Body of pancreas (tissue), 4 donors: Measurements from ENCODE around the gene MS4A7. TPM values are rescaled to one million over a fixed set of nuclear protein-coding genes. Genes with fewer than 3 reads are reported as not detected.

Source experiments
- ATAC-seq: fragments of 150-250 bp; one replicate; pipeline ENCODE4 v1.9.1; 2016
- DNase-seq, 4 donors: peaks; one replicate each; pipeline ENCODE4 v3.0.0-alpha.2; 2019
- H3K27ac ChIP-seq, 4 donors: fragments of 200-600 bp; sonication (generic); 1 replicate in 3 of 4; 2 replicates in 1 of 4; pipeline versions ENCODE4 v1.5.1 to v1.6.1; 2016 to 2019; ENCODE audit warnings: mild to moderate bottlenecking in 1 of 4, mixed read lengths in 1 of 4, moderate library complexity in 1 of 4
- H3K27me3 ChIP-seq, 2 donors: fragments of 200-600 bp; sonication (generic); one replicate each; pipeline ENCODE4 v1.6.0; 2016; ENCODE audit warnings: mild to moderate bottlenecking in 1 of 2
- H3K36me3 ChIP-seq, 2 donors: fragments of 200-600 bp; sonication (generic); replicated peaks in 1 of 2; 2 replicates each; pipeline ENCODE4 v1.5.1; 2016; ENCODE audit warnings: low read depth in 2 of 2; ENCODE audit not compliant: insufficient read depth in 1 of 2
- H3K4me1 ChIP-seq: fragments of 200-600 bp; sonication (generic); one replicate; pipeline ENCODE4 v1.6.0; 2016
- H3K4me3 ChIP-seq, 2 donors: fragments of 200-600 bp; sonication (generic); 1 replicate in 1 of 2; 2 replicates in 1 of 2; pipeline ENCODE4 v1.5.1; 2016 to 2019
- H3K9me3 ChIP-seq, 3 donors: fragments of 200-600 bp; sonication (generic); 1 replicate in 2 of 3; 2 replicates in 1 of 3; pipeline ENCODE4 v1.5.1; 2016
- POLR2A ChIP-seq, 3 donors: fragments of 450-650 bp; IDR thresholded peaks; one replicate each; pipeline ENCODE4 v1.6.1; 2016; ENCODE audit warnings: antibody characterized with exemption in 3 of 3, mild to moderate bottlenecking in 2 of 3
- WGBS, 2 donors: methylation state at CpG; one replicate each; pipeline ENCODE4 v1.1.5; 2017; 5-methylcytosine and 5-hydroxymethylcytosine counted together
- intact Hi-C: fragments of 100-400 bp; cut with DNase I; formaldehyde crosslinking; loops from one replicate; pipeline ENCODE4 v1.15.1; 2023
- total RNA-seq, 2 donors: library from RNA; depleted of rRNA; stranded (reverse); fragments of >200 nt; gene quantifications; one replicate each; pipeline ENCODE4 v1.1.0, GENCODE V29; 2016
- TF ChIP-seq, protein P1 (sequence below), 7 experiments: fragments of 450-650 bp in 4 of 7; fragments of 200-600 bp in 3 of 7; sonication (generic) in 3 of 7; IDR thresholded peaks; one replicate each; pipeline ENCODE4 v1.5.1; 2016 to 2019; ENCODE audit warnings: antibody characterized with exemption in 7 of 7

Gene MS4A7
- total RNA-seq, 2 donors from 2014 or later: 9.2 to 10.9 TPM

GRCh38 chr11:60390419-60390818 lies 12.1 kb downstream of the MS4A7 start:
- intact Hi-C loops: no loop called here
- Histone ChIP-seq H3K4me1 (no peaks in the 10 kb centered on the region), H3K4me3 (no peak overlapping the region), H3K27me3 (no peaks in the 10 kb centered on the region), H3K27ac (no peak overlapping the region), H3K36me3 (no peaks in the 10 kb centered on the region), H3K9me3 (no peaks in the 10 kb centered on the region)
- no peak for ATAC-seq
- no peak for DNase-seq
- TF ChIP-seq POLR2A (IDR thresholded peaks at IDR 0.05): no peak
- TF ChIP-seq, protein P1, sequence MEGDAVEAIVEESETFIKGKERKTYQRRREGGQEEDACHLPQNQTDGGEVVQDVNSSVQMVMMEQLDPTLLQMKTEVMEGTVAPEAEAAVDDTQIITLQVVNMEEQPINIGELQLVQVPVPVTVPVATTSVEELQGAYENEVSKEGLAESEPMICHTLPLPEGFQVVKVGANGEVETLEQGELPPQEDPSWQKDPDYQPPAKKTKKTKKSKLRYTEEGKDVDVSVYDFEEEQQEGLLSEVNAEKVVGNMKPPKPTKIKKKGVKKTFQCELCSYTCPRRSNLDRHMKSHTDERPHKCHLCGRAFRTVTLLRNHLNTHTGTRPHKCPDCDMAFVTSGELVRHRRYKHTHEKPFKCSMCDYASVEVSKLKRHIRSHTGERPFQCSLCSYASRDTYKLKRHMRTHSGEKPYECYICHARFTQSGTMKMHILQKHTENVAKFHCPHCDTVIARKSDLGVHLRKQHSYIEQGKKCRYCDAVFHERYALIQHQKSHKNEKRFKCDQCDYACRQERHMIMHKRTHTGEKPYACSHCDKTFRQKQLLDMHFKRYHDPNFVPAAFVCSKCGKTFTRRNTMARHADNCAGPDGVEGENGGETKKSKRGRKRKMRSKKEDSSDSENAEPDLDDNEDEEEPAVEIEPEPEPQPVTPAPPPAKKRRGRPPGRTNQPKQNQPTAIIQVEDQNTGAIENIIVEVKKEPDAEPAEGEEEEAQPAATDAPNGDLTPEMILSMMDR (IDR thresholded peaks at IDR 0.05): no peak

DNA sequence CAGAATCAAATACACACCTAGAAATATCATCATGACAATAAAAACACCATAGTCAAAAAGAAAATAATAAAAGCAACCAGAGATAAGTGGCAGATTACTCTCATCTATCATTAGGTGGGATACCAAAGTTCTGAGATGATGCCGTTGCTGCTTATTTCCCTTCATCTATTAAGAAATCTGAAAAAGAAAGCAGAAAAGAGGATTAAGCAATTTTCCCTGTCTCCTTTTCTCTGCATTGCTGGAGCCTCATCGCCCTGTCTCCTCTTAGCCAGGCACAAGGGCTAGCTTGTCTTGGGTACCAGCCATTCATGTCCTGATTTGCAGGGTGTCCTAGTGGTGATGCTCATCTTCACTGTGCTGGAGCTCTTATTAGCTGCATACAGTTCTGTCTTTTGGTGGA lies 14.0 kb downstream of the MS4A7 start:
- no peak for TF ChIP-seq POLR2A (IDR thresholded peaks at IDR 0.05)
- TF ChIP-seq, protein P1 (IDR thresholded peaks at IDR 0.05): no peak
- Histone ChIP-seq H3K4me1 (no peaks in the 10 kb centered on the region), H3K27ac (no peak overlapping the region), H3K9me3 (no peaks in the 10 kb centered on the region), H3K36me3 (no peaks in the 10 kb centered on the region), H3K4me3 (no peak overlapping the region), H3K27me3 (no peaks in the 10 kb centered on the region)
- no peak for ATAC-seq
- 62 to 86% methylated on average over 2 of the region's 2 CpGs for WGBS, 2 donors
- no peak for DNase-seq
- intact Hi-C loops: no loop called here

GRCh38 chr11:60393016-60393415 lies 14.7 kb downstream of the MS4A7 start:
- Histone ChIP-seq H3K27ac (no peak overlapping the region), H3K9me3 (no peaks in the 10 kb centered on the region), H3K36me3 (no peaks in the 10 kb centered on the region), H3K27me3 (no peaks in the 10 kb centered on the region), H3K4me1 (no peaks in the 10 kb centered on the region), H3K4me3 (no peak overlapping the region)
- DNase-seq: no peak
- no peak for TF ChIP-seq POLR2A (IDR thresholded peaks at IDR 0.05)
- TF ChIP-seq, protein P1 (IDR thresholded peaks at IDR 0.05): no peak
- intact Hi-C loops: no loop called here
- ATAC-seq: no peak
- 73 to 75% methylated on average over 5 of the region's 5 CpGs for WGBS, 2 donors

DNA sequence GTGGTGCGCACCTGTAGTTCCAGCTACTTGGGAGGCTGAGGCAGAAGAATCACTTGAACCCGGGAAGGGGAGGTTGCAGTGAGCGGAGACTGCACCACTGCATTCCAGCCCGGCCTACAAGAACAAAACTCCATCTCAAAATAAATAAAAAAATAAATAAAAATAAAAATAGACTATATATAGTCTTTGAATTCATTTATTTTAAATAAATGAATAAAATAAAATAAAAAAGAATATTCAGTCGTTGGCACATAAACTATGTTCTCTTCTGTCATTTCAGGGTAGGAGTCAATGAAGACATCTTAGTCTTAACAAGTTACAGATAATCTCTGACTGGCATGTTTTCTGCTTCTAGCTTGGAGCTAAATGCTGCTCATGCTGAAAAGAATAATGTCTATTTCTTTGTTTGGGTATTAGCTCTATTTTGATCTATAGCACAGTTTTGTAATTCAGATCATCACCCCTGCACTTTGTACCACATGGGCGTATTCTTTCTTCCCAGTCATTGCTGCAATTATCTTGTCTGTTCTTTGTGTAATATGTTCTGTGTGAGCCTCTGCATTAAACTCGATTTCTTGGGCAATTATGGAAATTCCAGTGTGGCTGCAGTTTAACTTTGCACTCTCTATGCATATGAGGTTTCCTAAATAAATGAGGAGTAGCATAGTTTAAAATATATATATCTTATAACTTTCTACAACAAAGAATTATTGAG lies 16.5 kb downstream of the MS4A7 start:
- no peak for ATAC-seq

More for the DNA sequence above, 16.5 kb downstream of the MS4A7 start:
- no peak for DNase-seq
- TF ChIP-seq POLR2A (IDR thresholded peaks at IDR 0.05): no peak
- TF ChIP-seq, protein P1 (IDR thresholded peaks at IDR 0.05): no peak
- Histone ChIP-seq H3K4me3 (no peak overlapping the region), H3K36me3 (no peaks in the 10 kb centered on the region), H3K9me3 (no peaks in the 10 kb centered on the region), H3K27me3 (no peaks in the 10 kb centered on the region), H3K27ac (no peak overlapping the region), H3K4me1 (no peaks in the 10 kb centered on the region)
- 74 to 80% methylated on average over 7 of the region's 7 CpGs for WGBS, 2 donors
- intact Hi-C loops: no loop called here
